K562 (cell line): ENCODE results near the gene DNASE1L3. TPM values are rescaled to one million over a fixed set of nuclear protein-coding genes. Genes with fewer than 3 reads are reported as not detected.

Experiments used
- CHCHD3 ChIP-seq: fragments of 250-450 bp; sonication (Bioruptor Pico); IDR thresholded peaks from 2 replicates; pipeline ENCODE4 v2.1.2; 2022; ENCODE audit warnings: mild to moderate bottlenecking
- DIDO1 ChIP-seq: fragments of 450-650 bp; IDR thresholded peaks from 2 replicates; pipeline ENCODE4 v1.6.1; 2016; ENCODE audit warnings: low read depth, missing biosample characterization, missing genetic modification characterization
- DLX4 ChIP-seq: fragments of 250-450 bp; sonication (Bioruptor Pico); IDR thresholded peaks from 2 replicates; pipeline ENCODE4 v1.6.1; 2021; ENCODE audit warnings: mild to moderate bottlenecking
- GTF2A2 ChIP-seq: IDR thresholded peaks from 2 replicates; pipeline ENCODE4 v1.6.1; 2016; ENCODE audit warnings: mild to moderate bottlenecking, missing genetic modification characterization, missing compliant biosample characterization
- NUFIP1 ChIP-seq: fragments of 450-650 bp; IDR thresholded peaks from 2 replicates; pipeline ENCODE4 v1.6.1; 2018; ENCODE audit not compliant: partially characterized antibody
- POU5F1 ChIP-seq: fragments of 150-350 bp; IDR thresholded peaks from 2 replicates; pipeline ENCODE4 v1.6.1; 2014; ENCODE audit warnings: borderline replicate concordance, low read length, low read depth, mild to moderate bottlenecking; ENCODE audit not compliant: partially characterized antibody
- PRPF4 ChIP-seq: fragments of 200-400 bp; formaldehyde crosslinking; IDR thresholded peaks from one replicate; pipeline ENCODE4 v1.6.1; 2017; ENCODE audit warnings: low read length, low read depth, mild to moderate bottlenecking; ENCODE audit not compliant: insufficient read depth, poor library complexity, severe bottlenecking
- REST ChIP-seq, 2 experiments: fragments of 450-650 bp; formaldehyde crosslinking in 1 of 2; IDR thresholded peaks; 2 replicates each; pipeline versions ENCODE4 v1.4.0 to v1.6.1; 2014 to 2020; ENCODE audit warnings: mild to moderate bottlenecking in 2 of 2, borderline replicate concordance in 1 of 2, low read depth in 1 of 2
- SMARCA5 ChIP-seq: fragments of 450-650 bp; IDR thresholded peaks from 2 replicates; pipeline ENCODE4 v1.6.1; 2016
- ZNF253 ChIP-seq: fragments of 250-450 bp; sonication (Bioruptor Pico); conservative IDR thresholded peaks from 2 replicates; pipeline ENCODE4 v1.6.1; 2021; ENCODE audit warnings: mild to moderate bottlenecking
- ZNF583 ChIP-seq: fragments of 250-450 bp; sonication (Bioruptor Pico); IDR thresholded peaks from 2 replicates; pipeline ENCODE4 v1.4.0; 2020
- ZNF609 ChIP-seq: sonication (generic); formaldehyde crosslinking; IDR thresholded peaks from 2 replicates; pipeline ENCODE4 v1.8.1; 2023; ENCODE audit warnings: missing genetic modification reagents, mild to moderate bottlenecking, borderline replicate concordance
- polyA plus RNA-seq, 8 experiments: library from polyadenylated mRNA; depleted of rRNA in 4 of 8; stranded (reverse) in 5 of 8; unstranded in 3 of 8; fragments of >200 nt; fragmentation: Nextera tagmentation in 2 of 8; fragmentation: Illumina TruSeq in 1 of 8; extraction: Ambion mirVana in 2 of 8; extraction: Trizol in 1 of 8; gene quantifications; 2 replicates each; pipeline versions ENCODE4 v1.2.1 to v1.2.3, GENCODE V29; 2011 to 2014; ENCODE audit warnings: inconsistent platforms in 1 of 8, missing spikeins in 1 of 8
- total RNA-seq, 7 experiments: library from RNA; depleted of rRNA in 6 of 7; stranded (reverse); fragments of >200 nt in 6 of 7; fragmentation: Illumina TruSeq in 2 of 7; extraction: Trizol in 2 of 7; gene quantifications; 2 replicates each; pipeline versions ENCODE4 v1.2.1 to v1.2.3, GENCODE V29; 2011 to 2021; ENCODE audit warnings: low replicate concordance in 1 of 7

The DNASE1L3 gene
- total and polyA plus RNA-seq, 9 of the 15 experiments (the other 6 are each of a cell fraction or from before 2014, with no cell fraction given) = 0.06 TPM; not detected in 8

DNA sequence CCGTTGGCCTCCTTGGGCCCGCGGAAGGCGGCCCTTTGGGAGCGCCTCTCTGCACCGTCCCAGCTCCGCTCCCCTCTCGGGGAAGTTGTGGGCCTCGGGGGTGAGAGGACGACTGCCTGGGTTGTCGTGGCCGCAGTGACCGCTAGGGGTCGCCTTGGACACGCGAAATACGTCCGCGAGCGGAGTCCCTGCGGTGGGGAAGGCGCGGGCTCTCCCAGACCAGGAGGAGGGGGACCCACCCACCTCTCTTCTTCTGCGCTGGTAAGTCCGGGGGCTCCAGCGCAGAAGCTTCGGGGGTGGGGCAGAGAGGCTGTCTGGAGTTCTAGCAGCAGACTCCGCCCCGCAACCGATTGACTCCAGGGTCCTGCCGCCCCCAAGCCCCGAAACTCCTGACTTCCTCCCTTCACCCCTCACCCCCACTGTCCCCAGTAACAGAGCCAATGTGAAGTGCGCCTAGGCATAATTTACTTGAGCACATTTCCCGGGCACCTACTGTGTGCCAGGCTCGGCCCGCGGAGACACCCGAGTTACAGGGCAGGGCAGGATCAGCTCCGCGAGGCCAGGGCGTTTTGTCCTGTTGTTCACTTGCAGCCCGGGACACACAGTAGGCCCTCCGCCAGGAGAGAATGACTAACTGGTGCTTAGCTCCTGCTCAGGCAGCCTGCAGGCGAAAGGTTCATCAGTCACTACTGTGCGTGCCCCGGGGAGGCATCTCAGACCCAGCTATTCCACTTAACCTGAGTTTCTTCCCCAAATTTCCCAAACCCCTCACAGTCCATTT is 32.8 kb downstream of the DNASE1L3 start (continued):
- TF ChIP-seq REST (IDR thresholded peaks at IDR 0.05; ENCODE audit: borderline replicate concordance) (no peak; the same call in 1 of the 2 replicates), REST (CRISPR knock-in tag; IDR thresholded peaks at IDR 0.05; ENCODE audit: low read depth) (no peak), ZNF609 (no peak), ZNF583 (no peak), ZNF253 (CRISPR knock-in tag) (no peak), CHCHD3 (CRISPR knock-in tag) (no peak), NUFIP1 (no peak), DIDO1 (tag) (no peak), DLX4 (CRISPR knock-in tag) (no peak), POU5F1 (no peak), PRPF4 (no peak), SMARCA5 (no peak), GTF2A2 (no peak)
